K562 (cell line): ENCODE measurements around the gene STYXL1. TPM values are rescaled to one million over a fixed set of nuclear protein-coding genes. Genes with fewer than 3 reads are reported as not detected.

ENCODE experiments used
- DLX4 ChIP-seq: fragments of 250-450 bp; sonication (Bioruptor Pico); IDR thresholded peaks from 2 replicates; pipeline ENCODE4 v1.6.1; 2021; ENCODE audit warnings: mild to moderate bottlenecking
- ELF2 ChIP-seq: fragments of 250-450 bp; sonication (Bioruptor Pico); IDR thresholded peaks from 2 replicates; pipeline ENCODE4 v1.5.0; 2021; ENCODE audit warnings: mild to moderate bottlenecking
- EP400 ChIP-seq: fragments of 450-650 bp; IDR thresholded peaks from 2 replicates; pipeline ENCODE4 v1.6.1; 2017; ENCODE audit warnings: antibody characterized with exemption, mild to moderate bottlenecking, moderate library complexity
- EWSR1 ChIP-seq: fragments of 450-650 bp; IDR thresholded peaks from 2 replicates; pipeline ENCODE4 v1.6.1; 2018; ENCODE audit warnings: borderline replicate concordance, mild to moderate bottlenecking, low read depth, moderate library complexity; ENCODE audit not compliant: partially characterized antibody
- HDGF ChIP-seq: fragments of 450-650 bp; IDR thresholded peaks from 2 replicates; pipeline ENCODE4 v1.6.1; 2016
- KAT2B ChIP-seq: IDR thresholded peaks from one replicate; pipeline ENCODE4 v1.6.1; 2012; ENCODE audit warnings: low read depth, mild to moderate bottlenecking, control low read depth, inconsistent platforms, low read length, moderate library complexity
- L3MBTL2 ChIP-seq: fragments of 450-650 bp; IDR thresholded peaks from 2 replicates; pipeline ENCODE4 v1.6.1; 2016; ENCODE audit warnings: mild to moderate bottlenecking, moderate library complexity
- LCOR ChIP-seq: sonication (generic); formaldehyde crosslinking; IDR thresholded peaks from 2 replicates; pipeline ENCODE4 v1.8.0; 2022; ENCODE audit warnings: mild to moderate bottlenecking, missing genetic modification reagents
- MEIS2 ChIP-seq: fragments of 450-650 bp; IDR thresholded peaks from 2 replicates; pipeline ENCODE4 v1.6.1; 2014; ENCODE audit warnings: mild to moderate bottlenecking; ENCODE audit not compliant: partially characterized antibody
- MTA1 ChIP-seq: fragments of 450-650 bp; IDR thresholded peaks from 2 replicates; pipeline ENCODE4 v1.6.1; 2017; ENCODE audit warnings: borderline replicate concordance
- MYC ChIP-seq, 2 experiments: fragments of 250-450 bp in 1 of 2; sonication (Bioruptor Pico) in 1 of 2; IDR thresholded peaks; 2 replicates each; pipeline versions ENCODE4 v1.5.1 to v1.6.1; 2012 to 2021; ENCODE audit warnings: low read depth in 2 of 2, borderline replicate concordance in 1 of 2, improper control_type of control experiment in 1 of 2, low read length in 1 of 2, mild to moderate bottlenecking in 1 of 2, moderate library complexity in 1 of 2
- NCOA1 ChIP-seq: fragments of 450-650 bp; IDR thresholded peaks from 2 replicates; pipeline ENCODE4 v1.6.1; 2016; ENCODE audit warnings: low read depth
- PHB ChIP-seq: fragments of 250-450 bp; sonication (Bioruptor Pico); IDR thresholded peaks from 2 replicates; pipeline ENCODE4 v1.5.0; 2021
- TBL1XR1 ChIP-seq, 2 experiments: IDR thresholded peaks; 2 replicates each; pipeline ENCODE4 v1.6.1; 2012; ENCODE audit warnings: improper control_type of control experiment in 2 of 2, low read length in 2 of 2, mild to moderate bottlenecking in 1 of 2
- ZBTB33 ChIP-seq: sonication (generic); formaldehyde crosslinking; IDR thresholded peaks from 2 replicates; pipeline ENCODE4 v1.8.1; 2023; ENCODE audit warnings: mild to moderate bottlenecking, missing genetic modification reagents
- ZNF263 ChIP-seq: sonication (generic); formaldehyde crosslinking; IDR thresholded peaks from 2 replicates; pipeline ENCODE4 v1.8.0; 2022; ENCODE audit warnings: mild to moderate bottlenecking, missing genetic modification reagents, borderline replicate concordance
- ZNF3 ChIP-seq: fragments of 250-450 bp; sonication (Bioruptor Pico); IDR thresholded peaks from 2 replicates; pipeline ENCODE4 v1.5.0; 2021; ENCODE audit warnings: mild to moderate bottlenecking, moderate library complexity
- ZNF316 ChIP-seq: fragments of 450-650 bp; IDR thresholded peaks from 2 replicates; pipeline ENCODE4 v1.6.1; 2016
- ZNF511 ChIP-seq: sonication (generic); formaldehyde crosslinking; IDR thresholded peaks from 2 replicates; pipeline ENCODE4 v1.8.0; 2022; ENCODE audit warnings: mild to moderate bottlenecking, missing genetic modification reagents
- polyA plus RNA-seq, 8 experiments: library from polyadenylated mRNA; depleted of rRNA in 4 of 8; stranded (reverse) in 5 of 8; unstranded in 3 of 8; fragments of >200 nt; fragmentation: Nextera tagmentation in 2 of 8; fragmentation: Illumina TruSeq in 1 of 8; extraction: Ambion mirVana in 2 of 8; extraction: Trizol in 1 of 8; gene quantifications; 2 replicates each; pipeline versions ENCODE4 v1.2.1 to v1.2.3, GENCODE V29; 2011 to 2014; ENCODE audit warnings: inconsistent platforms in 1 of 8, missing spikeins in 1 of 8
- total RNA-seq, 7 experiments: library from RNA; depleted of rRNA in 6 of 7; stranded (reverse); fragments of >200 nt in 6 of 7; fragmentation: Illumina TruSeq in 2 of 7; extraction: Trizol in 2 of 7; gene quantifications; 2 replicates each; pipeline versions ENCODE4 v1.2.1 to v1.2.3, GENCODE V29; 2011 to 2021; ENCODE audit warnings: low replicate concordance in 1 of 7

STYXL1 gene
- total and polyA plus RNA-seq, 9 of the 15 experiments (the other 6 are each of a cell fraction or from before 2014, with no cell fraction given): 36.5 to 97.2 (median 49.9) TPM

DNA sequence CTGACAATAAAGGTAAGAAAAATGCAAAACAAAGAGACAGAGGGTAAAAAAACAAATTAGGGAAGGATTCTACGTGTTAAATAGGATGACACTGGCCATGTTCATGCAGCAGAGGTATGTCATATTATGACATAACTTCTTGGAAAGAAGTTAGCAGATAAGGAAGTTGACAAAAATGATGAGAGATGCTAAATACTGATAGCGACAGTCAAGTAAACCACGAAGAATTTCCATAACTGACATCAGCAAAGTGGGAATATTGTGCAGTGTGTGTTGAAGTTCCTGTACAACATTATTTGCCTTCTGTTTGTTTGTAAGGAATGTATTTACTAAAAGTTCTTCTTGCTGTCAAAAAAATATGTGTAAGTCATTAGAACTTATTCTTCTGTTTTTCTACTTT is 29.6 kb upstream of the STYXL1 start (continued):
- TF ChIP-seq MYC (IDR thresholded peaks at IDR 0.05; ENCODE audit: low read depth, low read length) (0 out of 2 replicates have a peak, but pooled peaks have one; percentile 17), MYC (CRISPR knock-in tag; IDR thresholded peaks at IDR 0.05; ENCODE audit: borderline replicate concordance, low read depth) (no peak), ELF2 (CRISPR knock-in tag) (no peak), ZNF3 (CRISPR knock-in tag) (no peak), MEIS2 (peak; percentile 77), ZBTB33 (CRISPR knock-in tag) (no peak), EWSR1 (no peak), LCOR (CRISPR knock-in tag) (0 out of 2 replicates have a peak, but pooled peaks have one; percentile 56), NCOA1 (peak; percentile 30; the same call in 1 of the 2 replicates), HDGF (no peak), ZNF316 (peak; percentile 65; the same call in 1 of the 2 replicates), ZNF511 (CRISPR knock-in tag) (no peak), DLX4 (CRISPR knock-in tag) (no peak), KAT2B (no peak), MTA1 (peak; percentile 83; the same call in 1 of the 2 replicates), PHB (CRISPR knock-in tag) (no peak), EP400 (0 out of 2 replicates have a peak, but pooled peaks have one; percentile 15), ZNF263 (no peak), TBL1XR1 (IDR thresholded peaks at IDR 0.05; ENCODE audit: low read length in 2 of 2) (peak in 1 of 2 experiments; percentile 13; a peak in 1 of 4 replicates), L3MBTL2 (peak; percentile 19; the same call in 1 of the 2 replicates)
- TF ChIP-seq, all 486 proteins: peak for 51
